NCI-H82 (cell line): ENCODE data around the gene SMTNL1.
"Not testable (repeated sequence)": the region's sequence is repeated elsewhere in the genome, so short reads cannot be mapped to it uniquely, and the experiment has no call there.

Experiments
- DNase-seq: peaks from one replicate; lab custom pipeline; 2025; lab: John Stamatoyannopoulos, UW

The SMTNL1 gene

DNA sequence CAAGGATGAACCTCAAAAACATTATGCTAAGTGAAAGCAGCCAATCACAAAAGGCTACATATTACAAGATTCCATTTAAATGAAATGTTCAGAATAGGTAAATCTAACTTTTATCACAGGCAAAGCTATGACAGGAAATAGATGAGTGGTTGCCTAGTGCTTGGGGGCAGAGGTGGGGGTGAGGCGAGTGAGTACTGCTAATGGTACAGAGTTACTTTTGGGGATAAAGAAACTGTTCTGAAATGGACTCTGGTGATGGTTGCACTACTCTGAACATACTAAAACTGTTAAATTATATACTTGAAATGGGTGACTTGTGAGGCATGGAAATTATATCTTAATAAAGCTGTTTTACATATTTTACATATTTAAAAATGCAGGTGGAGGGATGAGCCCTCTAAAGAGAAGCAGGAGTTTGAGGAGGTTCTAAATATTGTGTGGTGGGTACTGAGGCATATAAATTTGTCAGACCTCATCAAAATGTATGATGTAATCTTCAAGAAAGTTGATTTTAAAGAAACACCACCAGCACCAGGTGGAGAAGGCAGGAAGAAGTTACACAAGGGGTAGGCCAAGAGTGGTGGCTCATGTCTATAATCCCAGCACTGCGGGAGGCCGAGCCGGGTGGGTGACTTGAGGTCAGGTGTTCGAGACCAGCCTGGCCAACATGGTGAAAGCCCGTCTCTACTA lies 25.5 kb upstream of the SMTNL1 start:
- DNase-seq, result no peak

DNA sequence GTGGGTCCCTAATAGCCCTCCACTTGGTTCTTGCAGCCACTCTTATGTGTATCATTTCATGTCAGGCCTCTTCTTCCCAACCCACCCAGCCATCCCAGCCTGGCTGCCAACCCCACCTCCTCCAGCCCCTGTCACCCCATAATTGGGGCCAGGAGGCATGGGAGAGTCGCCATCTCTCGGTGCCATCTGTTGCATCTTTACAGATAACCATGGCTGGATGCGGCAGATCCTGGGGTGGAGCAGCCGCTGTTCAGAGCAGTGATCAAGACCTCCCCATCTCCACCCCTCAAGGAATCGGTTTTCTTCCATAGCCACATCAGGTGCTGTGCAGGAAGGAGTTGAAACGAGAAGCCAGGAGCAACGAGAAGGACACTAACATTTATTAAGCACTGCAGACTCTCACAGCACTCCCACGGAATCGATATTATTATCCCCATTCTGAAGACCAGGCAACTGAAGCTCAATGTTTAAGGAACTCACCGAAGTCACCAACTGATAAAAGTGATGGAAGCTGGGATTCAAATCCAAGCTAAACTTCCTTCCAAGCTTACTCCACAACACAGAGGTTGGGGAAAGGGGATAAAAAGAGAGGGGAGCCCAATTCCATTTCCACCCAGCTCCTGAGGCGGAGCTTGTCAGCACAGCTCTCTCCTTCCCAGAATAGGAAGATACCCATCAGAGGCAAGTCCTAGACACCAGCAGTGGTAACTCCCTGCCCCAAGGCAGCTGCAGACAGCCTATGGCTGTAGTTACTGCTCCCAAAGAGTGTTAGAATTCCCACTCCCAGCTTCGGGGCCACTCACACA lies 24.5 kb upstream of the SMTNL1 start:
- DNase-seq, result no peak

DNA sequence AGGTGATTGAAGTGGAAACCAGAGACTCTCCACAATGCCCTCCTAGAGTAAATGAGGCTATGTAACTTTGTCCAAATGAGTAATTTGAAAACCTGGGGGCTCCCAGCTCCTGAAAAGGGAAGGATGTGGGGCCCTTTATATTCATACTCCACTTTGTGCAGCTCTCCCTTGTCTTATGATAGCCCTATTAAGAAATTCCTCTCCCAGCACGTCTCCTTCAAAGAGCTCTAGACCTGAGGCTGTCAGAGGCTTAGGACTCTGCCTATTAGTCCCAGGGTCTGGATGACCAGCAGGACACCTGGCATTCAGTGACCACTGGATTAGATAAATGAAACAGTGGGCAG lies 24.0 kb upstream of the SMTNL1 start:
- DNase-seq, result no peak

DNA sequence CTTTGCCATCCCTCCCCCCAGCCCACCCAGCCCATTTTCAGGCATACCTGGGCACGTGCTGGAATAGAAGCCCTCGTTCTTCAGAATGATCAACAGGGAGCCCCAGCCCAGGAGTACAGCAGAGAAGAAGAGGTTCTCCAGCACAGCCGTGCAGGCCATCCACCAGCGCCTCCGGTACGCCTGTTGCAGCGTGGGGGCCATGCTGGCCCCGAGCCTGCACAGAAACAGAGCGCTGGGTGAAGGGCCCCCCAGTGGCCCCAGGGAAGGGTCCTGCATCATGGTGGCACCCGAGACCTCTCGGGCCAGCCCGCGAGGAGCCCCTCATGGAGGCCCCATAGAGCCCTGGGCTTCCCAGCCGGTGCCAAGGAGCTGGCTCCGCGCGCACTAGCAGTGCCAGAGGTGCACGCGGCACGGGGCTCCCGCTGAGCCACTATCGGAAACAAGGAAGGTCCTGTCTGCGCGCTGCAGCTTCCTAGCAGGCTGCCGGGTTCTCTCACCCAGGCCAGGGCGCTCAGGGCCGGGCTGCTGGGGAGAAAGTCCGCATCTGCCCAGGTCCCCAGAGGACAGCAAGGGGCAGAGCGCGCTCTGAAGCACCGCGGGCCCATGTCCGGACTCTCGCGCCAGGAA lies 23.4 kb upstream of the SMTNL1 start:
- DNase-seq, result peak; percentile 55

DNA sequence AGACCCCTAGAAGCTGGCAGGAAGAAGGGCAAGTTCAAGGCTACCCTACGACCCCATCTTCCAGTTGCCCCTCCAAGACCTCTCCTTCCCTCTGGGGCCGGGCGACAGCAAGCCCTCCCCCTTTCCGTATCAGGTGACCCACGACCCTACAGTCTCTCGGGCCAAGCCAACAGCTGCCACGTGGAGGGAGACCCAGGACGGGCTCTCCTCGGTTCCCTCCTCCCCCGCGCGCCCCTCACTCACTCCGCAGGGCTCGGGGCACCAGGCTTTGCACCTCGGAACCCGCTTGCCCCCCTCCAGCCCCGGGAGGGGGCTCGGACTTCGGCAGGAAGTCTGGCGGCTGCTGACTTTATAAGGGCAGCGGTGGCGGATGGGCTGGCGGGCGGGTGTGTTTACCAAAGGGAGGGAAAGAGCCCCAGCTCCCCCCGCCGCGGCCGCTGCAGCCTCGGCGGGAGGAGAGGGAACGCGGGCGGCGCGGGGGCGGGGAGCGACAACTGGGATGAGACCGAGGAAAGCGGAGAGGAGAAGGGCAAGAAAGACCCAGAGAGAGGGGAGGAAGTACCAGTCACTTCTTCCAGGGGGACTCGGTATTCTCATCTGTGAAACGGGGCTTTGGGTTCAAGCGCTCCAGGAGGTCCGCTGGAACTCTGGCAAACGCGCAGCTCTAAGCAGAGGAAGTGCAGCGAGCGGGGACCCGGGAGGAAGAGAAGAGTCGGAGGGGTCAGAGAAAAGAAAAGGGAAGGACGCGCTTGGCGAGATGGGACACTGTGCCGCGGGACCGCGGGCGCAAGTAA lies 22.7 kb upstream of the SMTNL1 start:
- peak; percentile 69 for DNase-seq

DNA sequence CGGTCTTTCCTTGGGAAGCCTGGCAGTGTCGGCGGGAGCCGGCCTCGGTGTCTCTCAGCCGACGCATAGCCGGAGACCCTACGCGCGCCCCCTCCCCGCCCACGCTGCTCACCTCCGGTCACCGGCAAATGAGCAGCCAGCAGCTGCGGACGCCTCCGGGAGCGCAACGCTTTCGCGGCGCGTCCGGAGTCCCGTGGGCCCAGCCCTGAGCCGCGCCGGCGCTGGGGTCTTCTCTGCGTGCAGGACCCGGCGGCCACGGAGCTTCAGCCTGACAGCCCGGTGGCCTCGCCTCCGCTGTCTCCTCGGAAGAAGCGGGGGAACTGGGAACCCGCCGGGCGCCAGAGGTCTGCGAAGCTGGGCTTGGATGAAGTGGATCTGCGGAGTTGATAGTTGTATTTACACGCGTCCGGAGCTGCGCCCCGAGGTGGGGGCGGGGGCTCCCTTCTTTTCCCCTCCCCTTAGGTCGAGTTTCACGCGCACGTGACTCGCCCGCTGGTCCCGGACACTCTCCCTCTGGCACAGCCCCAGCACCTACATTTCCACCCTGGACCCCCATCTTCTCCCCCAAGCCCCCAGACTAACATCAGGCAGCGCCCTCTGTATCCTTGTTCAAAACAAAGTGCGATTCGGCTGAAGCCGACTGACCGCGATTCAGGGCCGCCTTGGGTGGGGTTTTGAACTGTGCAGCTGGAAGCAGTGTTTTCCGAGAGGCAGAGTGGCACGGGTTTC lies 21.9 kb upstream of the SMTNL1 start, which contains the start of gene SLC43A1:
Gene SLC43A1 (minus strand): TSS at position 371 of the 729 bp plus-strand sequence. CDS start 1,591 bp downstream, outside the sequence.
- DNase-seq, result peak; percentile 60

DNA sequence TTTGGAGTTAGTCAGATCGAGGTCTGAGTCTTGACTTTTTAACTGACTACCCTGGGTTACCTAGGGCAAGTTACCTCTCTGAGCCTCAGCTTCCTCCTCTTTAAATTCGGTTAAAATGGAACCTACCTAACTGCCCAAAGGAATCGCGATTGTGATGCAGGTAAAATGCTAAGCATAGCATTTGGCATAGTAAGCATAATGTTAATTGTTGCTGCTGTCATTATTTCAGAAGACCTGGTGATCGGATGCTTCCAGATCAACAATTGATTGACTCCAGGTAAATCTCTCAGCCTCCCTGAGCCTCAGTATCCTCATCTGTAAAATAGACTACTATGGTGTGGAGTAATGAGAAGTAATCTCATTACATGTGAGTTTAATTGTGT lies 21.3 kb upstream of the SMTNL1 start:
- DNase-seq, result no peak

DNA sequence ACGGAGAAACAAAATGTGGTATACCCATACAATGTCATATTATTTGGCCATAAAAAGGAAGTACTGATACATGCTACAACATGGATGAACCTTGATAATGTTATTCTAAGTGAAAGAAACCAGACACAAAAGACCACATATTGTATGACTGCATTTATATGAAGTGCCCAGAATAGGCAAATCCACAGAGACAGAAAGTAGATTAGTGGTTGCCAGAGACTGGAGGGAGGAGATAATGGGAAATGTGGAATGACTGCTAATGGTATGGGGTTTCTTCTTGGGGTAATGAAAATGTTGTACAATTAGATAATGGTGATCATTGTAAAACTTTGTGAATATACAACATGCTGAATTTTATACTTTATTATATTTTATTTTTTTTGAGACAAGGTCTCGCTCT lies 16.3 kb upstream of the SMTNL1 start:
- no peak for DNase-seq

DNA sequence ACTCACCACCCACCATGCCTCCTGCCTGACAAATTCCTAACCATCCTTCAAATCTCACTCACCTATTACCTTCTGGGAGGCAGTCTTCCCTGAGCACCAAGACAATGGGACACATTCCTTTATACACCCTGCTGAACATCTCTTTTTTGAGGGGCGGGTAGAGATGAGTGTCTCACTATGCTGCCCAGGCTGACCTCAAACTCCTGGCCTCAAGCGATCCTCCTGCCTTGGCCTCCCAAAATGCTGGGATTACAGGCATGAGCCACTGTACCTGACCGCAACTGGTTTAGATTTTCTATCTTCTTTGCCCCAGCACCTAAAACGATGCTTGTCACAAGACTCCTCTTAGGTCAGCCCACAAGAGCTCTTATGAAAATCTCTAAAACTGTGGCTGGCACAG lies 14.0 kb upstream of the SMTNL1 start:
- DNase-seq, result no peak

DNA sequence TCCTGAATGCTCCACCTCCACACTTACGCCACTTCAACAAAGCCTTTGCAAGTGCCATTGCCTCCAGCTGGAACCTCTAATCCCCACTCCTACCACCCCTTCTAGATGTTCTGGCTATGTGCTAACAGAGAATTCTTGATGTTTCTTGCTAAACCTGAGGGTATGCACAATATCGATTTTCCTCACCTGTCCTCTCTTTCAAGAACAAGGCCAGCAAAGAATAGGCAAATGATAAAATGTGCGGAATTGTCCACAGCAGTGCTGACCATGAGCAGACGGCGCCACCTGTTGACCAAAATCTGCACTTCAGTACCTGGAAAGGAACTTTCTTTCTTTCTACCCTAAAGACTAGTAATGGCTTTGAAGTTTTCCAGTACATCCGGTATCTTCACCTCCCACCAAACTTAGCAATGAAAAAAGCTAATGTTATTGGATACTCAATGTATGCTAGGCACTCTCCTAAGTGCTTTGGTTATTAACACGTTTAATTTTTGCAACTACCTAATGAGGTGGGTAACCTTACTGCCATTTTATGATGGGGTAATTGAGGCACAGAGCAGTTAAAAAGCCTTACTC lies 10.3 kb upstream of the SMTNL1 start:
- DNase-seq, result peak; percentile 72

DNA sequence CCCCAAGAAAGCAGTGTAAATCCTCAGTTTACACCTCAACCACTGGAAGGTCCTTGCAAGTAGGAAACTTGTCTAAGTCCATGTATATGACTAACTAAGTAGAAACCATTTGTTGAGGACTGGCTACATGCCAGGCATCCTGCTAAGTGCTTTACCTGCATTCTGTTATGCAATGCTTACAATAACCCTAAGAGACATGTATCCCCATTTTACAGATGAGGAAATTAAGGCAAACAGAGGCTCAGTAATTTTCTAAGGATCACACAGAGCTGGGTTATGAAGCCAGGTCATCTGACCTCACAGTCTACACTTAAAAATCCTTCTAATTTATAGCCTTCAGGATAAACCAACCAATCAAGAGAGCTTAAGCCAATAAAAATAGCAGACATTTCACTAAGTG lies 8.4 kb upstream of the SMTNL1 start:
- DNase-seq, result no peak

DNA sequence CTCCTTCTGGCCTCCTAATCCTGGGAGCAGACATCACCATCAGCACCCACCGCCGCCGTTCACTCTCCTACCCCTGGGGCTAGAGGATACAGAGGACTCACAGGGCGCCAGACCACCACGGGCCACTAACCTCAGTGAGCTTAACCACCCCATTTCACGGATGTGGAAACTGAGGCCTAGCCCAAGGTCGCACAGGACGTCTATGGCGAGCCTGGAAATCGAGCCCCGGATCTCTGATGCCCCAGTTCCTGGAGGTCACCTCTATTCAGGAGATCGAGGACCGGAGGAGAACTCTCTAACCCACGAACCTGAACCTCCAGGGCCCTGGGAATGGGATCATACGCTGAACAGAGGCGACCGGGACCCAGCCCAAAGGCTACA lies 7.2 kb upstream of the SMTNL1 start:
- peak; percentile 40 for DNase-seq

DNA sequence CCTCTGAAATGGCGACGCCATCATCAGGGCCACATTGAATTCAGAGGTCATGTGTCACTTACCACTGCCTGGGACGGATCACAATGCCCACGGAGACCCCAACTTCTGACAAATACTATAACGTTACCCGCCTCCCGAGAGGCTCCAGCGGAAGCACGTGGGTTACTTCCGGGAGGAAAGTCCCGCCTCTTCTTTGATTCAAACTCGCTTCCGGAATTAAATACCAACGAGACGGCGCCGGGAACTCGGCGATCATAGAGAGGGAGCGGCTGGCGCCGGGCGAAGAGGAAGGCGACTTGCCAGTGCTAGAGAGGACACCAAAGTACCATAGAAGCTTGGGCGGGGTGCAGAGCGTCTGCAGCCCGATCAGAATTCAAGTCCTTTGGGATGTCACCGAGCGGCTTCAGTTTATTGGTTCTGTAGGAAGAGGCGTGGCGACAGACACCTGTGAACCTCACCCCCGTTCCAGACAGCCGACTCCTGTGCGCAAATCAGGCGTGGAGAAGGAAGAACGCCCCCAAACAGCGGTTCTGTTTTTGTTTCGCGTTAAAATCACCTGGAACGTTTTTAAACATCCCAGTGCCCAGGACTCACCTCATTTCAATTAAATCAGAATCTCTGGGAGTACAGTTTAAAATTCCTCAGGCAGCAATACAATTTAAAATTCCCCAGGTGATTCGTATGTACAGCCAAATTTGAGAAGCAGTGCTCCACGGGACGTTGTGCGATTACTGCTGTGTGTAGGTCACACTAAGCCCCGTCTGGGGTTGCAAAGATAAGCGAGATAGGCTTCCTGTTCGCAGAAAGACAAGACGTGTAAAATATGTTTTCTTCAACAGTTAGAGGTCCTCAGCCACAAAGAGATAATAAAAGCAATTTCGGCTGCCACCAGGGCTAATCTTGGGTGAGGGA lies 6.5 kb upstream of the SMTNL1 start, which contains the start of gene TIMM10:
Gene TIMM10 (minus strand): TSS at position 159 of the 912 bp plus-strand sequence. CDS start 565 bp downstream, outside the sequence.
- peak; percentile 99 for DNase-seq

DNA sequence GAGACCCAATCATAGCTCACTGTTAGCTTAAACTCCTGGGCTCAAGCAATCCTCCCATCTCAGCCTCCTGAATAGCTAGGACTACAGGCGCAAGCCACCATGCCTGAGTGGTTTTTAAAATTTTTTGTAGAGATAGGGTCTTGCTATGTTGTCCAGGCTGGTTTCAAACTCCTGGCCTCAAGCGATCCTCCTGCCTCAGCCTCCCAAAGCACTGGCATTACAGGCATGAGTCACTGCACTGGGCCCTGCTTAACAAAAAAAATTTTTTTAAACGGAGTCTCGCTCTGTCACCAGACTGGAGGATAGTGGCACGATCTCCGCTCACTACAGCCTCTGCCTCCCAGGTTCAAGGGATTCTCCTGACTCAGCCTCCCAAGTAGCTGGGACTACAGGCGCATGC lies 2.9 kb upstream of the SMTNL1 start:
- DNase-seq, result not testable (repeated sequence)

DNA sequence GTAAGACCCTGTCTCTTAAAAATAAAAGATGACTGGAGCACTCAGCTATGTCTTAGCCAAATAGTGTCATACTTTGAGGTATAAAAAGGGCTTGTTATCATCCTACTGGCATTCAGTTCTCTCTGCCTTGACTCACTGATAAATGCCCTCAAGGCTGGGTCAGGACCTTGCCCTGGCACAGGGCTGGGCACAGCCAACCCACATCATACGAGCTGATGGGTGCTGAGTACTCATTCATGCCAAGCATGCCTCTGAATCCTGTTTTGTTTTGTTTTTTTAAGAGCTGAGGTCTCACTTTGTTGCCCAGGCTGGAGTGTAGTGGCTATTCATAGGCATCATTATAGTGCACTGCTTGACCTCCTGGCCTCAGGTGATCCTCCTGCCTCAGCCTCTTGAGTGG lies 1.9 kb downstream of the SMTNL1 start:
- no peak for DNase-seq

DNA sequence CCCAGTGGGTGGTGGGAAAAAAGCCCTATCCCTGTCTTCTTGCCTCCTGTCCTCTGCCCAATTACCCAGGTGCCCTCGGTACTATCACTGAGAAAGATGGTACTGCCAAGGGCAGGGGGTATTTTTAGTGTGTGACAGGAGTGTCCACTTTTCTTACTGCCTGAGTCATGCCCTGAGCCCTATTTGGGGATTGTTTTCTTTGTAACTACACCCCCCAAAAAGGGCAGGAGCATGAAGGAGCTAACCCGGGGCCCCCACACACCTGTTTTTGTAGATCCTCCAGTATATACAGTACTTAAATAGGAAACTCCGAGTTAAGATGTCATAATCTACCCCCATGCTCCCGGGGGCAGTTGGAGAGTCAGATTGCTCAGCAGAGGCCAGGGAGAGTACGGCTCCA lies 3.8 kb downstream of the SMTNL1 start:
- DNase-seq, result no peak

DNA sequence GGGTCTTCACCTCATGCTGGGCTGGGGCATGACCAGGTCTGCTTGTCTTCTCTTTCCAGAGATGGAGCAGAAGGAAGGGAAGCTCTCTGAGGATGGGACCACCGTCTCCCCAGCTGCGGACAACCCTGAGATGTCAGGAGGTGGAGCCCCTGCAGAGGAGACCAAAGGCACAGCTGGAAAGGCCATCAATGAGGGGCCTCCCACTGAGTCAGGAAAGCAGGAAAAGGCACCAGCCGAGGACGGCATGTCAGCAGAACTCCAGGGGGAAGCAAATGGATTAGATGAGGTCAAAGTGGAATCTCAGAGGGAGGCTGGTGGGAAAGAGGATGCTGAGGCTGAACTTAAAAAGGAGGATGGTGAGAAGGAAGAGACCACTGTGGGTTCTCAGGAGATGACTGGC lies 5.2 kb downstream of the SMTNL1 start:
- no peak for DNase-seq

DNA sequence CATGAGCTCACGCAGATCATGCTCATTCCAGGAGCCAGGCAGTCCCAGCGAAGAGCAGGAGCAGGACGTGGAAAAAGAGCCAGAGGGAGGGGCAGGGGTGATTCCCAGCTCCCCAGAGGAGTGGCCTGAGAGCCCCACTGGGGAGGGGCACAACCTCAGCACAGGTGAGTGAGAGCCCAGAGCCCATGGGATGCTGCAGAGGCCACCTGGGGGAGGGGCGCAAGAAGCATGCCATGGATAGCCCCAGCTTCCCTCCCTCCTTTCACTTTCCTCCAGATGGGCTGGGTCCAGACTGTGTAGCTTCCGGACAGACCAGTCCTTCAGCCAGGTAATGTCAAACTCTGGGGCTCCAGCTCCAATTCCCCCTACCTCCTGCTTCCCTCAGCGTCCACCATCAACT lies 6.2 kb downstream of the SMTNL1 start:
- peak; percentile 34 for DNase-seq

DNA sequence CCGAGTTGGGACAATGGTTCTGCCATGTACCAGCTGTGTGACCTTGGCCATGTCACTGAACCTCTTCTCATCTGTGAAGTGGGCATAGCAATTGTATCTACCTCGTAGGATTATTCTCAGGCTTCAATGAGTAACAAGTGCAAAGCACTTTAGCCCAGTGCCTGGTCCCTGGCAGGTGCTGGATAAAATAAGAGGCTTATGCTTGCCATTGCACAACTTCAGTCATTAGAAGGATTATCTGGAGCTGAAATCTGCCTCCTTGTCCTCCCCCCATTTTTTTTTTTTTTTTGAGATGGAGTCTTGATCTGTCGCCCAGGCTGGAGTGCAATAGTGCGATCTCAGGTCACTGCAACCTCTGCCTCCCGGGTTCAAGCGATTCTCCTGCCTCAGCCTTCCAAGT lies 7.2 kb downstream of the SMTNL1 start:
- DNase-seq, result peak; percentile 96

DNA sequence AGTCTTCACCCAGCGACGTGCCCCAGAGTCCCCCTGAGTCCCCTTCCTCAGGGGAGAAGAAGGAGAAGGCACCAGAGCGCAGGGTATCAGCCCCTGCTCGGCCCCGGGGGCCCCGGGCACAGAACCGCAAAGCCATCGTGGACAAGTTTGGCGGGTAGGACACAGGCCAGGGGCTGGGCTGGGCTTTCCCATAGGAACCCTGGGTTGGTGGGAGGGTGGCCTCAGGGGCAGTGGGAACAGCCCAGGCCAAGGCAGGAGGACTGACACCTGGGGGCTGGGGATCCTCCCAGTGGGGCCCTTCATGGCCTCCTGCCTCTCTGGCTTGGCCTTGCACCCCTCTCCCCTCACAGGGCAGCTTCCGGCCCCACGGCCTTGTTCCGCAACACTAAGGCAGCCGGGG lies 8.5 kb downstream of the SMTNL1 start:
- DNase-seq, result no peak
